ENCODE results near the gene C20orf173. TPM values are rescaled to one million over a fixed set of nuclear protein-coding genes. Genes with fewer than 3 reads are reported as not detected.

The C20orf173 gene
- total and polyA plus RNA-seq, 2 of the 13 experiments (the other 11 are each of a cell fraction or from before 2014, with no cell fraction given): not detected

DNA sequence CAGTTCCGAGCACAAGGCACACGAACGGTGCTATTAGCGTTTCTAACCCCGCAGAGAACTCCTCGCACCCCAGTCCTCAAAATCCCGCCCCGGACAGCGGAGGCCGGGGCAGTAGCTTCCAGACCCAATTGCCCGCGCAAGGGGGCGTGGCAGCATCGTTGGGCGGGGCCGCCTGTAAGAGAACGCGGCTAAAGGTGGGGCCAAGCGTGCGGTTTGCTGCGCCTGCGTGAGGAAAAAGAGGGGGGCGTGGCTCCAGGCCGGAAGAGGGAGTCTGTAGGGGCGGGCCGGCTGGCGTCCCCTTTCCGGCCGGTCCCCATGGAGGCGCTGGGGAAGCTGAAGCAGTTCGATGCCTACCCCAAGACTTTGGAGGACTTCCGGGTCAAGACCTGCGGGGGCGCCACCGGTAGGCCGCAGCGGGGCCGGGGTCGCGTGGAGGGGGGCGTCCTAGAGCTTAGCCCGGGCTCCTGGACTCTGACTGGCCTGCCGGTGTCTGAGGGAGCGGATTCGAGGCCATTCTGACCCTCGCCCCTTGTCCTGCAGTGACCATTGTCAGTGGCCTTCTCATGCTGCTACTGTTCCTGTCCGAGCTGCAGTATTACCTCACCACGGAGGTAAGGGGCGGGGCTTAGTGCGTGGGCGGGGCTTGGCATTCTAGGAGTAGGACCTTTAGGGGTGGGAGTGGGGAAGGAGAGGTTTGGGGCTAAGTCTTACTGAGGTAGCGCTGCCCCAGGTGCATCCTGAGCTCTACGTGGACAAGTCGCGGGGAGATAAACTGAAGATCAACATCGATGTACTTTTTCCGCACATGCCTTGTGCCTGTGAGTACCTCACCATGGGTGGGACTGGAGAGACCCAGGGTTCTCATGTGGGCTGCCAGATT is 12.6 kb upstream of the C20orf173 start, which contains the start of gene ERGIC3 (continued):
- TF ChIP-seq, protein P1, sequence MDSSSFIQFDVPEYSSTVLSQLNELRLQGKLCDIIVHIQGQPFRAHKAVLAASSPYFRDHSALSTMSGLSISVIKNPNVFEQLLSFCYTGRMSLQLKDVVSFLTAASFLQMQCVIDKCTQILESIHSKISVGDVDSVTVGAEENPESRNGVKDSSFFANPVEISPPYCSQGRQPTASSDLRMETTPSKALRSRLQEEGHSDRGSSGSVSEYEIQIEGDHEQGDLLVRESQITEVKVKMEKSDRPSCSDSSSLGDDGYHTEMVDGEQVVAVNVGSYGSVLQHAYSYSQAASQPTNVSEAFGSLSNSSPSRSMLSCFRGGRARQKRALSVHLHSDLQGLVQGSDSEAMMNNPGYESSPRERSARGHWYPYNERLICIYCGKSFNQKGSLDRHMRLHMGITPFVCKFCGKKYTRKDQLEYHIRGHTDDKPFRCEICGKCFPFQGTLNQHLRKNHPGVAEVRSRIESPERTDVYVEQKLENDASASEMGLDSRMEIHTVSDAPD (CRISPR knock-in tag; IDR thresholded peaks at IDR 0.05): peak; percentile 55; the same call in 1 of the 2 replicates
- no peak; the same call in 1 of the 2 replicates for TF ChIP-seq SIN3B (IDR thresholded peaks at IDR 0.05; ENCODE audit: low read length)
- TF ChIP-seq MXD1 (CRISPR knock-in tag; IDR thresholded peaks at IDR 0.05): no peak; the same call in 1 of the 2 replicates
- TF ChIP-seq ZNF414 (CRISPR knock-in tag; IDR thresholded peaks at IDR 0.05): peak; percentile 96
- no peak for TF ChIP-seq ZNF512 (CRISPR knock-in tag; IDR thresholded peaks at IDR 0.05)
- TF ChIP-seq TRIM24 (CRISPR knock-in tag; IDR thresholded peaks at IDR 0.05): no peak
- peak; percentile 86 for TF ChIP-seq YY1 (IDR thresholded peaks at IDR 0.05; ENCODE audit: insufficient read depth, insufficient replicate concordance, low read depth, low read length)
- no peak; the same call in 1 of the 2 replicates for TF ChIP-seq ZFP1 (CRISPR knock-in tag; IDR thresholded peaks at IDR 0.05)
- TF ChIP-seq ZNF30 (CRISPR knock-in tag; IDR thresholded peaks at IDR 0.05): no peak
- TF ChIP-seq GABPB1 (CRISPR knock-in tag; IDR thresholded peaks at IDR 0.05): peak; percentile 99
- TF ChIP-seq KAT7 (CRISPR knock-in tag; IDR thresholded peaks at IDR 0.05; ENCODE audit: borderline replicate concordance): peak; percentile 76; the same call in 1 of the 2 replicates
- TF ChIP-seq ZNF329 (CRISPR knock-in tag; IDR thresholded peaks at IDR 0.05; ENCODE audit: low read depth): peak; percentile 52; the same call in 1 of the 2 replicates
- peak; percentile 37; the same call in 1 of the 2 replicates for TF ChIP-seq NFYC (CRISPR knock-in tag; IDR thresholded peaks at IDR 0.05)
- peak; percentile 96 for TF ChIP-seq ZNF772 (CRISPR knock-in tag; IDR thresholded peaks at IDR 0.05)
- TF ChIP-seq ZSCAN5A (CRISPR knock-in tag; IDR thresholded peaks at IDR 0.05; ENCODE audit: borderline replicate concordance): peak; percentile 81; the same call in 1 of the 2 replicates
- no peak for TF ChIP-seq ZFYVE20 (CRISPR knock-in tag; IDR thresholded peaks at IDR 0.05; ENCODE audit: borderline replicate concordance, low read depth)
- peak; percentile 83; the same call in 1 of the 2 replicates for TF ChIP-seq CHD4 (IDR thresholded peaks at IDR 0.05; ENCODE audit: borderline replicate concordance, low read length)
- TF ChIP-seq ZFX (CRISPR knock-in tag; IDR thresholded peaks at IDR 0.05; ENCODE audit: low read depth): peak; percentile 99
- TF ChIP-seq POLR2G (IDR thresholded peaks at IDR 0.05; ENCODE audit: low read depth, low read length): peak; percentile 97
- TF ChIP-seq FOXO1 (CRISPR knock-in tag; IDR thresholded peaks at IDR 0.05): peak; percentile 18; the same call in 1 of the 2 replicates
- peak; percentile 38; the same call in 1 of the 2 replicates for TF ChIP-seq CAMTA2 (CRISPR knock-in tag; IDR thresholded peaks at IDR 0.05; ENCODE audit: borderline replicate concordance)
